SJCRH30 (cell line): Measurements from ENCODE around the gene SRGAP2B. TPM values are rescaled to one million over a fixed set of nuclear protein-coding genes. Genes with fewer than 3 reads are reported as not detected.
"Not testable (repeated sequence)": the region's sequence is repeated elsewhere in the genome, so short reads cannot be mapped to it uniquely, and the experiment has no call there.

Experiments used
- DNase-seq, 2 experiments: peaks; one replicate each; pipeline ENCODE4 v3.0.0-alpha.2; 2015 to 2020
- H3K27ac ChIP-seq: fragments of 250-450 bp; sonication (Bioruptor Pico); 2 replicates; pipeline ENCODE4 v1.5.1; 2020; ENCODE audit warnings: mild to moderate bottlenecking, moderate library complexity
- H3K27me3 ChIP-seq: fragments of 250-450 bp; sonication (Bioruptor Pico); 2 replicates; pipeline ENCODE4 v1.5.1; 2020; ENCODE audit warnings: mild to moderate bottlenecking, moderate library complexity
- H3K36me3 ChIP-seq: fragments of 250-450 bp; sonication (Bioruptor Pico); 2 replicates; pipeline ENCODE4 v1.5.1; 2020; ENCODE audit warnings: mild to moderate bottlenecking, moderate library complexity
- H3K4me1 ChIP-seq: fragments of 250-450 bp; sonication (Bioruptor Pico); 2 replicates; pipeline ENCODE4 v1.5.1; 2020; ENCODE audit warnings: mild to moderate bottlenecking, moderate library complexity
- H3K4me3 ChIP-seq: fragments of 250-450 bp; sonication (Bioruptor Pico); 2 replicates; pipeline ENCODE4 v1.5.1; 2020; ENCODE audit warnings: mild to moderate bottlenecking, moderate library complexity
- H3K9me3 ChIP-seq: fragments of 250-450 bp; sonication (Bioruptor Pico); replicated peaks from 2 replicates; pipeline ENCODE4 v1.5.1; 2020; ENCODE audit warnings: mild to moderate bottlenecking, moderate library complexity
- total RNA-seq: library from RNA; depleted of rRNA; stranded (reverse); fragments of >200 nt; shearing (Covaris generic); gene quantifications from 2 replicates; pipeline ENCODE4 v1.2.3, GENCODE V29; 2014

Gene SRGAP2B
- total RNA-seq, 1 experiment from 2014 or later = 16.4 TPM

GRCh38 chr1:145025286-145025685 lies 69.8 kb downstream of the SRGAP2B start:
- H3K4me1 ChIP-seq, H3K4me3 ChIP-seq, H3K27me3 ChIP-seq, H3K27ac ChIP-seq, H3K36me3 ChIP-seq, DNase-seq, H3K9me3 ChIP-seq: not testable (repeated sequence)

GRCh38 chr1:145022259-145022658 lies 72.9 kb downstream of the SRGAP2B start:
- not testable (repeated sequence) for H3K27me3 ChIP-seq, H3K36me3 ChIP-seq, DNase-seq, H3K27ac ChIP-seq, H3K4me3 ChIP-seq, H3K9me3 ChIP-seq, H3K4me1 ChIP-seq

GRCh38 chr1:145021749-145022148 lies 73.4 kb downstream of the SRGAP2B start:
- H3K4me3 ChIP-seq, DNase-seq, H3K27ac ChIP-seq, H3K36me3 ChIP-seq, H3K9me3 ChIP-seq, H3K4me1 ChIP-seq, H3K27me3 ChIP-seq: not testable (repeated sequence)

GRCh38 chr1:145019709-145020108 lies 75.4 kb downstream of the SRGAP2B start:
- not testable (repeated sequence) for H3K36me3 ChIP-seq, DNase-seq, H3K9me3 ChIP-seq, H3K27ac ChIP-seq, H3K4me3 ChIP-seq, H3K4me1 ChIP-seq, H3K27me3 ChIP-seq

GRCh38 chr1:145017725-145018124 lies 77.4 kb downstream of the SRGAP2B start:
- not testable (repeated sequence) for H3K27ac ChIP-seq, H3K36me3 ChIP-seq, H3K9me3 ChIP-seq, H3K27me3 ChIP-seq, H3K4me3 ChIP-seq, H3K4me1 ChIP-seq, DNase-seq

GRCh38 chr1:145016492-145016862 lies 78.7 kb downstream of the SRGAP2B start:
- H3K4me3 ChIP-seq = not testable (repeated sequence)

GRCh38 chr1:145015744-145016491 lies 79.2 kb downstream of the SRGAP2B start:
- DNase-seq, H3K27me3 ChIP-seq, H3K27ac ChIP-seq: not testable (repeated sequence)

More at GRCh38 chr1:145016492-145016862, 78.7 kb downstream of the SRGAP2B start:
- not testable (repeated sequence) for H3K4me1 ChIP-seq, H3K27ac ChIP-seq, DNase-seq, H3K9me3 ChIP-seq, H3K27me3 ChIP-seq, H3K36me3 ChIP-seq

GRCh38 chr1:145013353-145013752 lies 81.8 kb downstream of the SRGAP2B start:
- H3K9me3 ChIP-seq, H3K27me3 ChIP-seq, H3K4me3 ChIP-seq, H3K36me3 ChIP-seq, H3K4me1 ChIP-seq, H3K27ac ChIP-seq, DNase-seq: not testable (repeated sequence)

More at GRCh38 chr1:145015744-145016491, 79.2 kb downstream of the SRGAP2B start:
- H3K9me3 ChIP-seq, H3K4me1 ChIP-seq, H3K4me3 ChIP-seq, H3K36me3 ChIP-seq: not testable (repeated sequence)

- H3K27ac ChIP-seq, H3K27me3 ChIP-seq, H3K4me1 ChIP-seq, H3K36me3 ChIP-seq, H3K9me3 ChIP-seq, DNase-seq, H3K4me3 ChIP-seq: not testable (repeated sequence)
These were observed 83.3 kb downstream of the SRGAP2B start for GRCh38 chr1:145011811-145012210.

- H3K4me3 ChIP-seq, H3K4me1 ChIP-seq, H3K27me3 ChIP-seq, DNase-seq, H3K27ac ChIP-seq, H3K36me3 ChIP-seq, H3K9me3 ChIP-seq: not testable (repeated sequence)
These were observed 84.5 kb downstream of the SRGAP2B start for GRCh38 chr1:145010580-145010979.

- not testable (repeated sequence) for H3K27ac ChIP-seq, H3K4me3 ChIP-seq, DNase-seq
These were observed 85.2 kb downstream of the SRGAP2B start for GRCh38 chr1:145009928-145010327.

GRCh38 chr1:145008388-145008787 lies 86.7 kb downstream of the SRGAP2B start:
- not testable (repeated sequence) for DNase-seq, H3K27ac ChIP-seq, H3K4me3 ChIP-seq, H3K9me3 ChIP-seq, H3K4me1 ChIP-seq, H3K27me3 ChIP-seq, H3K36me3 ChIP-seq

More at GRCh38 chr1:145009928-145010327, 85.2 kb downstream of the SRGAP2B start:
- H3K4me1 ChIP-seq, H3K9me3 ChIP-seq, H3K27me3 ChIP-seq, H3K36me3 ChIP-seq: not testable (repeated sequence)

GRCh38 chr1:145005142-145005541 lies 90.0 kb downstream of the SRGAP2B start:
- not testable (repeated sequence) for H3K36me3 ChIP-seq, H3K9me3 ChIP-seq, H3K4me1 ChIP-seq, H3K27ac ChIP-seq, DNase-seq, H3K27me3 ChIP-seq, H3K4me3 ChIP-seq

GRCh38 chr1:145001381-145001780 lies 93.7 kb downstream of the SRGAP2B start:
- not testable (repeated sequence) for H3K4me1 ChIP-seq, DNase-seq, H3K27me3 ChIP-seq, H3K27ac ChIP-seq, H3K9me3 ChIP-seq, H3K4me3 ChIP-seq, H3K36me3 ChIP-seq

- H3K27me3 ChIP-seq, H3K4me1 ChIP-seq, H3K4me3 ChIP-seq, DNase-seq, H3K27ac ChIP-seq, H3K36me3 ChIP-seq, H3K9me3 ChIP-seq: not testable (repeated sequence)
These were observed 94.3 kb downstream of the SRGAP2B start for GRCh38 chr1:145000743-145001326.
